GM18502 (cell line): ENCODE measurements around the gene POLR1B.
A peak's percentile ranks its signal among the peaks of the same experiment; 100 is the strongest.
"Not testable (repeated sequence)": the region's sequence is repeated elsewhere in the genome, so short reads cannot be mapped to it uniquely, and the experiment has no call there.

Experiments used
- ATAC-seq: cut with Tn5 transposase; IDR thresholded peaks from one replicate; pipeline ENCODE4 v1.9.1; 2021; ENCODE audit warnings: mild to moderate bottlenecking; ENCODE audit not compliant: unreplicated experiment, poor library complexity

POLR1B gene

DNA sequence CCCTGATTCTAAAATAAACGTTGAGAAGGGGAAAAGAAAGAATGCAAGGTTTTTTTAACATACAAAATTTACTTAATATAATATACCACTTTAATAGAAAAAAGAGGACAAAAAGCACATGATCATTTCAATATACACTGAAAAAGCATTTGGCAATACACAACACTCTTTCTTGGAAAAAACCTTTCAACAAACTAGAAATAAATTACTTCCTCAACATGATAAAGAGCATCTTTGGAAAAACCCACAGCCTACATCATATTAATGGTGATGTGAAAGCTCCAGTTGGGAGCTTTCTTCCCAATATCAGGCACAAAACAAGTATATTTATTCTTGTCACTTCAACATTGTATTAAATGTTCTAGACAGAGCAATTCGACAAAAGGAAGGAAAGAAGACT is 3.0 kb upstream of the POLR1B start:
- no peak for ATAC-seq

DNA sequence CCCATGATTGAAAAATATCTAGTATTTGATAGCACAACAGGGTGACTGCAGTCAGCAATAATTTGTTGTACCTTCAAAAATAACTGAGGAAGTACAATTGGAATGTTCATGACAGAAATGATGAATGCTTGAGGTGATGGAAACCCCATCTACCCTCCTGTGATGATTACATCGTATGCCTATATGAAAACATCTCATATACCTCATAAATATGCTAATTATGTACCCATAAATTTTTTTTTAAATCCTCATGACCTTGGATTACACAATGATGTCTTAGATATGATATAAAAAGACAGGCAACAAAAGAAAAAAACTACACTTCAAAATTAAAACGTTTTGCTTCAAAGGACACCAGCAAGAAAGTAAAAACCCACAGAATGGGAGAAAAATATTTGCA is 1.4 kb upstream of the POLR1B start:
- ATAC-seq: no peak

DNA sequence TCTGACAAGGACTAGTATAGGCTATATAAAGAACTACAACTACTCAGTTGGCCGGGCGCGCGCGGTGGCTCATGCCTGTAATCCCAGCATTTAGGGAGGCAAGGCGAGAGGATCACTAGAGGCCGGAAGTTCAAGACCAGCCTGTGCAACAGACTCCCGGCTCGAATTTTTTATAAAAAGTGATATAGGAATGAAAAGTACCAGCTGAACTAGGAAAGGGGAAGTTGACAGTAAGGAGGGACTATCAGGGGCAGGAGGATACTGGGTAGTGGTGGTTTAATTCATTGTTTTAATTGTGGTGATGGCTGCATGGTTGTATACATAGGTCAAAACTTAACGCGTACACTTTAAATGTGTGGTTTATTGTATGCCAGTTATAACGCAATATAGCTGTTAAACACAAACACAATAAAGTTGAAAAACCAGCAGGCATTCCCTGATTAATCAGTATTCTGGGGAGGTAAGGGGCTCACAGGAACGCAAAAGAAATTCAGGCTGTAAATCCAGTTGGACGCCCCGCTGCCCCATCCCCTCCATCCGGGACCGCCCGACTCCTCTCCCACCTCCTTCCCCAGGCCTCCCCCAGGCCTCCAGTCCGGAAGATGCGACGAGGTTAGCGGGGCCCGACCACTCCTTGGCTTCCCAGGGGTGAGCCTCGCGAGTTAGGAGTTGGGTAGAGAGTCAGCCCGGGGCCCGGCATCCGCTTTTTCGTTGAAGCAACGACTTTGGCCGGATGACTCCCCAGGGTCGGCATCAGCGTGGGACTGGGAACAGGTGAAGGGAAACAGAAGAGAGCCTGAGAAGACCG is 746 bp upstream of the POLR1B start:
- ATAC-seq: peak; percentile 57

DNA sequence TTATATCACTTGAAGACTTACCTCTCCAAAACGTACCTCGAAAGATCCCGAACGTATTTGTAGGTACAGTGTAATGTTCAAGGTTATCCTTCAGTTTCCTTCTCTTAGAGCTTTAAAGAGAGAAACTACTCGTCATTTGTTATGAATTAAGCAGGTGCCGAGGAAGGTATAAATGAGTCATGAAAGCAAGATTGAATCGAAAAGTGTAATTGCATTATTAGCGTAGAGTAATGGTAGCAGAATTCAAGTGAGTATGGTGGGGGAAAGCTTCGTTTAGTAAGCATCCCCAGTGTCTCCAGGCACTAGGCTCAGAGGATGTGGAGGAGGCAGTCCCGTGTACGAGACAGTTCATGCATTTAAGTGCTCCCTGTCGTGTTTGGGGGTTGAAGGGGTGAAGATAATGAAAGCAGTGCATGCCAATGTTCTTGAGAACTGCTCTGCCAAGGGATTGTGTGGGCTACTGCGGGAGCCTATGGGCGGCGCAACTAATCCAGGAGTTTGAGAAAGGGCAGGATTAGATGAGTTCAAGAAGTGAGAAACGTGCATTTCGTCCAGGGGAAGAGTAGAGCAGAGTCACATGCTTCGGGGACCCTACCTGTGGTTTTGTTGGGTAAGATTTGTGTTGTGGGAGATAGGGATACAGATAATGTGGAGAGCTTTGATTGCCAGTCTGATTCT is 858 bp downstream of the POLR1B start:
- ATAC-seq: peak; percentile 5

DNA sequence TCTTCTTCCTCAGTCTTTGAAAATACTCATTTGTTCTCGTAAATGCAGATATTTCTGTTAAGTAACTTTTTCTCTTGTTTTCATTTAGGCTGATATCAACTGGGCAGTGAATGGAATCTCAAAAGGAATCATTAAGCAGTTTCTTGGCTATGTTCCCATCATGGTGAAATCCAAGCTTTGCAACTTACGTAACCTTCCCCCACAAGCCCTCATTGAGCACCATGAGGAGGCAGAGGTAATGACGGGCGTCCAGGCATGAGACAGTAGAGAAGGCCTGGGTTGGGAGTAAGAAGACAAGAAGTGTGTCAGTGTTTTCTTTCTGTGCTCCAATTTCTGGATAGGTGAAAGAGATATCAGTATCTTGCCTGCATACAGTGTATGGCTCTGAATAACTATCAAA is 5.1 kb downstream of the POLR1B start:
- no peak for ATAC-seq

DNA sequence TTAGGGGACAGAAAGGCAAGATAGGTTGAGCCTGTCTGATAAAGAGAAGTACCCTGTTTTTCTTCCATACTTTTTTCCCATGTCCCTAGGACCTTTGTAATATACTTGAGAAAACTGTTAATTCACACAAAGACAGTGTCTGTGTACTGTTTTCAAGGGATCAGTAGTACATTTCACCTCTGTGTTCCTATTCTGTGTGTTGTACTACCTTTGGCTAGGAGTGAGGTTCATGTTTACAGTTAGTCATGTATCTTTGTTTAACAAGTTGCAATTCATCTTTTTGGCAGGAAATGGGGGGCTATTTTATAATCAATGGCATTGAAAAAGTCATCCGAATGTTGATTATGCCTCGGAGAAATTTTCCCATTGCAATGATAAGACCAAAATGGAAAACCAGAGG is 6.7 kb downstream of the POLR1B start:
- ATAC-seq: no peak

DNA sequence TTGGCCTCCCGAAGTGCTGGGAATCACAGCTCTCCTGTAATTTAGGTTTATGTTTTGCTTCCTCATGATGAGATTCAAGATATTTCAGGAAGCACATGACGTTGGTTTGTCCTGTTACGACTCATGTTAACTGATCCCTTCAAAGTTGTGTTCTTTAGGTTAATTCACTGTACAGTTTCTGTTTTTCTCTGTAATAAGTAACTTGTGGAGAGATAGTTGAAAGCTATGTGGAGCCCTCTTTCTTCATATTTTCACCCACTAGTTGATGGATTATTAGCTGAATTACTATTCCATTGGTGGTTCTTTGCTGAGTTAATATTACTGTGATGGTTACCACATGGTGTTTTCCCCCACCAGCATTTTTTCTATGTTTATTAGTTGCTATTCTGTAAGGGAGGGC is 23.8 kb downstream of the POLR1B start:
- ATAC-seq: no peak

DNA sequence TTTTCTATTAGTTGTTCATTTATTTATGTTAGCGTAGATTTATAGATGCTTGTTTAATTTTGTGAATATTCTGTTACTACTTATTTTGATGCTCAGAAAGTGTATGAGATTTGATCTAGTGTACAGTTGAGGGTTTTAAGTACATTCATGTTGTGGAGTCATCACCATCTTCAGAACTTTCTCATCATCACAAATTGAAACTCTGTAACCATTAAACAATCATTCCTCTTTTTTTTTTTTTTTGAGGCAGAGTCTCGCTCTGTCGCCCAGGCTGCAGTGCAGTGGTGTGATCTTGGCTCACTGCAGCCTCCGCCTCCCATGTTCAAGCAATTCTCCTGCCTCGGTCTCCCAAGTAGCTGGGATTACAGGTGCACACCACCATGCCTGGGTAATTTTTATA is 24.2 kb downstream of the POLR1B start:
- not testable (repeated sequence) for ATAC-seq

DNA sequence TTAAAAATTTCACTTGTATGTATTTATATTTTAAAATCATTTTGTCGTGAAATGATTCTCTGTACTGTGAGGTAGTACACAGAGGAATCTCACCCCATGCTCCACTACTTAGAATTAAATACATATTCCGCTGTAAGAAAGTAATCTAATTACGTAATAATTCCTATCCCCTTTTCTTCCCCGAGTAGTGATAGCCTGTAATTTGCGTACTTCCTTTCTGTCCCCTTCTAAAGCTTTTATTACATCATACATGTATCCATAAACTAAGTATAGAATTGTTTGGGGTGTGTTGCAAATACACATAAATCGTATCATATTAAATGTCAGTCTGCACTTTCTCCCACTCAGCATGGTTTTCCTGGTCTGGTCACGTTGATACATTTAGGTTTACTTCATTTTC is 29.7 kb downstream of the POLR1B start:
- ATAC-seq: no peak

DNA sequence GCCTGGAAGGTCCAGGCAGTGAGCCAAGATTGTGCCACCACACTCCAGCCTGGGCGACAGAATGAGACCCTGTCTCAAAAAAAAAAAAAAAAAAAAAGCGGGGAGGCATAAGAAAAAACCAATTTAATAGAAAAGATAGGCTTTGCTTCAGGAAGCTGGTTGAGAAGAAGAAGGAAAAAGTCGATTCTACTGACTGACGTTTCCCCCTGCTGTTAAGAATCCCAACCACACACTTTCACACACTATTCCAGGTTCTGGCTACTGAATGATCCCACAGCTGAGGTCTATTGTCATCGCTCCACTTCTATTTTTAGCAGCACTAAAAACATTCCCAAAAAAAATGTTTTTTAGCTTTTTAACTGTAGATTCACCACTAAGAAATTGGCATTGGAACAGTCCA is 35.5 kb downstream of the POLR1B start:
- ATAC-seq: no peak

DNA sequence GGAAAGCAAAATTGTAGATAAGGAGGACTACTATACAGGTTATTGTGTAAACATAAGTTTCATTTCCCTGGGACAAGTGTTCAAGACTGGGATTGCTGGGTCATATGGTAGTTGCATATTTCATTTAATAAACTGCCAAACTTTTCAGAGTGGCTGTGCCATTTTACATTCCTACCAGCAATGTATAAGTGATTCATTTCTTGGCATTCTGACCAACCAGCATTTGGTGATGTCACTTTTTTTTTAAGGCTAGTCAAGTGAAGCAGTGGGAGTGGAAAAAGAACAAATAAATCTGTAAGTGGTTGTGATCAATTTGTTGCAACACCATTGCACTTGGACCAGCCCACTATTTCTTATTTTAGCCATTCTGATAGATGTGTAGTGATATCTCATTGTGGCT is 37.0 kb downstream of the POLR1B start:
- ATAC-seq: no peak

DNA sequence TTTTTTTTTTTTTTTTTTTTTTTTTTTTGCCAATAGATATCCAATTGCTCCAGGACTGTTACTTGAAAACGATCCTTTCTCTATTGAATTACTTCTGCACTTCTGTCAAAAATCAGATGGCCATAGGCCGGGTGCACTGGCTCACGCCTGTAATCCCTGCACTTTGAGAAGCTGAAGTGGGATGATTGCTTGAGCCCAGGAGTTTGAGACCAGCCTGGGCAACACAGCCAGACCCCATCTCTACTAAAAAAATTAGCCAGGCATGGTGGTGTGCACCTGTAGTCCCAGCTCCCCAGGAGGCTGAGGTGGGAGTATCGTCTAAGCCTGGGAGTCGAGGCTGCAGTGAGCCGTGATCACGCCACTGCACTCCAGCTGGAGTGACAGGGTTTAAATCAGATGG is 37.8 kb downstream of the POLR1B start:
- no peak for ATAC-seq

DNA sequence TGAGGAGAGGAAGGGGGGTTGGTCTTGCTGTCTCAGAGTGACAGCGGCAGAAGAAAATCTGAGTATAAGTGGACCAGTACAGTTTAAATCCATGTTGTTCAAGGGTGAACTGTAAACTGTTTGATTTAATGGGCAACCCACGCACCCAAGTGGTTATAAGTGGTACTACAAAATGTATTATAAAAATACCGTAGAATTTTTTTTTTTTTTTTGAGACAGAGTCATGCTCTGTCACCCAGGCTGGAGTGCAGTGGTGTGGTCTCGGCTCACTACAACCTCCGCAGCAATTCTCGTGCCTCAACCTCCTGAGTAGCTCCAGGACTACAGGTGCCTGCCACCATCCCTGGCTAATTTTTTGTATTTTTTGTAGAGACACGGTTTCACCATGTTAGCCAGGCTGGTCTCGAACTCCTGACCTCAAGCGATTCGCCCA is 40.1 kb downstream of the POLR1B start:
- no peak for ATAC-seq

DNA sequence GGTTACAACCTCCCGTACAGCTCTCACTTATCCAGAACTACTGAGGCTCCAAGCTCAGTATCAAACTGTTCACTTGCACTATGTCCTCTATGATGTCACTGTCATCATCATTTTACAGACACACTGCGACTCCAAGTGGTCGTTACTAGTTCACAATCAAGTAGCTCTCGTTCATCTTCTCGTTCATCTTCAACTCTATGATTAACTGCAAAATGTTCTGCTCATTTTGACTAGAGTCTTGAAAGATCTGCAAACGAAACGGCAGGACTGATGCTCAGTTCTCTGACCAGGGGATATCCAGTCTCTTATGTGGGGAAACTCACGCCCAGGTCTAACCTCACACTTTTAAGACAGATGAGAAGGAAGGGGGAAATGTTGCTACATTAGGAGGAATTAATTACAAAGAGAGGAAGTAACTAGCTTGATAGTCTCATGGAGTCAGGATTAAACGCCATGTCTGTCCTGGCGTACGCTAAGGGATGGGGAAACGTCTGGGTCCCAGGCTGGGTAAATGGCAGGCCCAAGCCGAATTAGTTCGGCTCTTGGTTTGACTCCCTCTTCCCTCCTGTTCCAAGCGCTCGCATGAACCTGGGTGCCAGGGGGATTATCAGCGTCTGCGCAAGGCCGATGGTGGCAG is 41.4 kb downstream of the POLR1B start:
- no peak for ATAC-seq

DNA sequence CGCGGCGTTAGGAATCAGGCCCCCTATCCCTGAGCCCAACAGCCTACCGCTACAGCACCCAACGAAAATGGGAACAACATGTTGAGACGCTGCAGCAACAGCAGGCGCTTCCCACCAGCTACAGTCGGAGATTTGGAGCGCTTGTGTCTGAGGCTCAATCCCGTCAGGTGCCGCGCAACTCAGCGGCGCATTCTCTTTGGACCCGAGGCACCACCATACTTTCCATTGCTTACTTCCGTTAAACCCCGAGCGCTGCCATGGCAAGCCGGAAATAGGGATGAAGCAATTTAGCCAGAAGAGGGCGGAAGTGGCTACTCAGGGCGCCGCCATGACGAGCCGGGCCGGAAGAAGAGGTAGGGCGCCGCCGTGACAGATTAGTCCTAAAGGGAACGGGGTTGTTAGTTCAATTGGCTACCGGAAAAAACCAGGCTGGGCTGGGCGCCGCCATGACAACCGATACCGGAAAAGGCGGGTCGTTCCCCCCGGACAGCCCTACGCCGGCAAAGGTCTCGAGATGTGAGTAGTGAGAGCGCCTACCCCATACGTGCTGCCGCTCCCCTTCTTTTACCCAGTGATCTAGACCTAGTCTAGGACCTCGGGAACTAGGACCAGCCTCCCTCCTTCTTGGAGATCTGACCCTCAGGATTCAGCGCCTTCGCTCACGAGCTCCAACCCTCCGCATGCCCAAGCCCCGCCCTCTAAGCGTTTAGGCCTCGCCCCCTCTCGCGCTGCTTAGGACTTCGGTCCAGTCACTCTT is 42.0 kb downstream of the POLR1B start, which contains the start of gene CHCHD5:
TSS of gene CHCHD5 (plus strand) at position 476 of the 757 bp plus-strand sequence. CDS start at position 515, 39 bp downstream.
- ATAC-seq: peak; percentile 92

DNA sequence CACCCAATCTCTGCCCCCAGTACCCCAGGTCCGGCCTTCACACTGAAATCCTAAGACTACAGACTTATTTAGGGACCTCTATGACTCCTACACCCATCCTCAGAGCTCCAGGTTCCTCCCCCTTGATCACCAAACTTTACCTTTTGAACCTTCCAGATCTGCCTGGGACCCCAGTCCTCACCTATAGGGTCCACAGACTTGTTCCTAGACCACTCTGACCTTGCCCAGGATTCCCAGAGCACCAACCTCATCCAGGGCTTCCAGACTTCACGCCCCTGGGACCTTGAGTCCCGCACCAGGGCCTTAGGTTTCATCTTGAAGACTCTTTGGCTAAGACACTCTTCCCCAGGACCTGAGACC is 42.6 kb downstream of the POLR1B start:
- no peak for ATAC-seq

DNA sequence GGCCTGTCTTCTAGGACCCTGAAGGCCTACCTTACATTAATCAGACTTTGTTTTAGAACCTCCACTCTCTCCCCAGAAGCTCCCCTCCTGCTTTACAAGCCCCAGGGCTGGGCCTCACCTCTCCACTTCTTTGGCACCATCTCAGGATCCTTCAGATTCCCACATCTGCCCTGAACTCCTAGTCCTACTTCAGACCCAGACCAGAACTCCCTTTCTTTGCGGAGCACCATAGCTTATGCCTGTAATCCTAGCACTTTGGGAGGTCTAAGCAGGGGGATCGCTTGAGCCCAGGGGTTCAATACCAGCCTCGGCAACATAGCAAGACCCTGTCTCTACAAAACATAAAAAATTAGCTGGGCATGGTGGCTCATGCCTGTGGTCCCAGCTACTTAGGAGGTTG is 43.1 kb downstream of the POLR1B start:
- no peak for ATAC-seq

DNA sequence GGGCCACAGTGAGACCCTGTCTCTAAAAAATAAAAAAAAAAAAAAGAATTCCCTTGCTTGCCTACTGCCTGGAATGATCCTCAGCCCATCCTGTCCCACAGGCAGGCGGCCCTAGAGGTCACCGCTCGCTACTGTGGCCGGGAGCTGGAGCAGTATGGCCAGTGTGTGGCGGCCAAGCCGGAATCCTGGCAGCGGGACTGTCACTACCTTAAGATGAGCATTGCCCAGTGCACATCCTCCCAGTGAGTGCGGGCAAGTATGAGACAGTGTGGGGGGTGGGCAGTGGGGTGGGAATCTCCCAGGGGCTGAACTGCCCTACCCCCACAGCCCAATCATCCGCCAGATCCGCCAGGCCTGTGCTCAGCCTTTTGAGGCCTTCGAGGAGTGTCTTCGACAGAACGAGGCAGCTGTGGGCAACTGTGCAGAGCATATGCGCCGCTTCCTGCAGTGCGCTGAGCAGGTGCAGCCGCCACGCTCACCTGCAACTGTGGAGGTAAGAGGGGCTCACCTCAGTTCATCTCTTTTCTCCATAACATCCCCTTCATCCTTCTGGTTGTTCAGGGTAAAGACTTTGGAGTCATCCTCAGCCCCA is 43.7 kb downstream of the POLR1B start:
- no peak for ATAC-seq

DNA sequence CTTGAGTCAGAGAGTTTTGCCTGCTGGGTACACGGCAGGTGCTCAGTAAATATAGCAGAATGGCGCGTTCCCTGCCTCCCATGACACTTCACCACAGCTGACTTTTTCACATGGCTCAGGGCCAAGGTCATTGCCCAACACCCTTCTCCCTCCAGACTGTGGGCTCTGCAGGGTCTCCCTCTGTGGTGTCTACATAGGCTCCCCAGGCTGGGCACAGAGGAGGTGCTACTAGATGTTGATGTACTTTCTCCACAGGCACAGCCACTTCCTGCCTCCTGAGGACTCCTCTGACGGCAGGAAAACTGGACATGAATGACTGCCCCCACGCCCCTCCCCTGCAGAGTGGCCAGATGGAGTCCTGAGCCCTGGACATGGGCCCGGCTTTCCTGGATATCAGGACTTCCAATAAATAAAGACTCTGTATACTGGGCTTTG is 46.4 kb downstream of the POLR1B start:
- no peak for ATAC-seq

DNA sequence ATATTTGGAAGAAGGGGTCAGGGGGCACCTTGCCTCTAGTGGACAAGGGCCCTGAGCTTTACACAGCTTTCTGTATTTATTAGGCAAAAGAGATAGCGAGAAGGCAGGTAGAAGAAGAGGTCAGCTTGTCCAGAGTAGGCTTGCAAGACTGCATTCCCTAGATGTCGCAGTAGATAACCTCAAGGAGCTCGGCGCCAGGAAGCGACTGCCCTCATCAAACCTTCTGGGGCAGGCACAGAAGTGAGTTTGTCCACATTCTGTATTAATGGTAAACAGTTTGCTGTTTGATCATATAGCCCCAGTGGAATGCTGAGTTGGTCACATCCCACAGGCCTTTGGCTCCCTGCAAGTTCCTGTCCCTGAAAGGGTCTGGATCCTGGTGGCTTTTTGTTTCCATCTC is 49.1 kb downstream of the POLR1B start:
- ATAC-seq: no peak
